ENCODE data around the gene ACER1.

Gene ACER1, protein sequence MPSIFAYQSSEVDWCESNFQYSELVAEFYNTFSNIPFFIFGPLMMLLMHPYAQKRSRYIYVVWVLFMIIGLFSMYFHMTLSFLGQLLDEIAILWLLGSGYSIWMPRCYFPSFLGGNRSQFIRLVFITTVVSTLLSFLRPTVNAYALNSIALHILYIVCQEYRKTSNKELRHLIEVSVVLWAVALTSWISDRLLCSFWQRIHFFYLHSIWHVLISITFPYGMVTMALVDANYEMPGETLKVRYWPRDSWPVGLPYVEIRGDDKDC

DNA sequence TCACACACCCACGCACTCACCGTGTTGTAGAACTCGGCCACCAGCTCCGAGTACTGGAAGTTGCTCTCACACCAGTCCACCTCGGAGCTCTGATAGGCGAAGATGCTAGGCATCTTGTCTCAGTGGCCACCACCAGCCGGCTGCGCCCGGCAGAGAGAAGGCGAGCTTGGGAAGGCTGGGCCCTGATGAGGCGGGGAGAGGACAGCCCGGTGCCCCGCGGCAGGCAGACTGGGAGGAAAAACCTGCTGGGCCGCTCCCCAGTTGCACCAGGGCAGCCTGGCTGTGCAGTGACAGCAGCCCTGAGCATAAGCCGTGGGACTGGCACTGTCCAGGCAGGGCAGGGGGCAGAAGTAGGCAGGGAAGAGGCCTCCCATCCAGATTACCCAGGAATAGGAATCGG, at the start of gene ACER1:
TSS of gene ACER1 (minus strand) at position 174 of the 400 bp plus-strand sequence. CDS start at position 113, 61 bp downstream.
- no peak within 1 kb of the TSS for H3K9ac ChIP-seq (ENCODE audit: low read depth, low read length)
- H3K4me1 ChIP-seq (ENCODE audit: control insufficient read depth, insufficient read depth, low read length), result no peaks in the 10 kb centered on the region

DNA sequence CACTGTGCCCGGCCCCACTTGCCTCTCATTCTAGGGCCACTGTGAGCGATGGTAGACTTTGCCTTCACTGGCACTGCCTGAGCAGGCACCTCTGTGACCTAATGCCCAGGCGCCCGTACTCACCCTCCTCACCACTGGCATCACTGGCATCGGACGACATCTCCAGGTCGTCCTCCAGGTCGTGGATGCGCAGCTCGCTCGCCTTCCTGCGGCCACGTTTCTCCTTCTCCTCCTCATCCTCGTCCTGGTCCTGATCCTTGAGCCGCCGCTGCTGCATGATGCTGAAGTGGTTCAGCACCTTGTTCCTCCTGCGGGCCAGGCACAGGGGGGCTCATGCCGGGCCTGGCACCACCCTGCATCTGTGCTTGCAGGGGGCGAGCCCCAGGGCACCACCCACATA, 49.8 kb upstream of the ACER1 start:
- Histone ChIP-seq H3K4me3 (ENCODE audit: low read depth, low read length) (no peak overlapping the region), H3K36me3 (ENCODE audit: control insufficient read depth, insufficient read depth, low read length) (peaks cover 58% of the 10 kb centered on the region), H3K9ac (ENCODE audit: low read depth, low read length) (no peak overlapping the region), H3K9me3 (ENCODE audit: control insufficient read depth, insufficient read depth, low read length) (no peaks in the 10 kb centered on the region), H3K27me3 (ENCODE audit: control insufficient read depth, insufficient read depth, low read length) (no peaks in the 10 kb centered on the region), H3K4me1 (ENCODE audit: control insufficient read depth, insufficient read depth, low read length) (no peaks in the 10 kb centered on the region)

More for the DNA sequence above, at the start of gene ACER1:
- Histone ChIP-seq H3K9me3 (ENCODE audit: control insufficient read depth, insufficient read depth, low read length) (no peaks in the 10 kb centered on the region), H3K4me3 (ENCODE audit: low read depth, low read length) (no peak within 1 kb of the TSS), H3K36me3 (ENCODE audit: control insufficient read depth, insufficient read depth, low read length) (no peaks in the 10 kb centered on the region), H3K27me3 (ENCODE audit: control insufficient read depth, insufficient read depth, low read length) (no peaks in the 10 kb centered on the region)

DNA sequence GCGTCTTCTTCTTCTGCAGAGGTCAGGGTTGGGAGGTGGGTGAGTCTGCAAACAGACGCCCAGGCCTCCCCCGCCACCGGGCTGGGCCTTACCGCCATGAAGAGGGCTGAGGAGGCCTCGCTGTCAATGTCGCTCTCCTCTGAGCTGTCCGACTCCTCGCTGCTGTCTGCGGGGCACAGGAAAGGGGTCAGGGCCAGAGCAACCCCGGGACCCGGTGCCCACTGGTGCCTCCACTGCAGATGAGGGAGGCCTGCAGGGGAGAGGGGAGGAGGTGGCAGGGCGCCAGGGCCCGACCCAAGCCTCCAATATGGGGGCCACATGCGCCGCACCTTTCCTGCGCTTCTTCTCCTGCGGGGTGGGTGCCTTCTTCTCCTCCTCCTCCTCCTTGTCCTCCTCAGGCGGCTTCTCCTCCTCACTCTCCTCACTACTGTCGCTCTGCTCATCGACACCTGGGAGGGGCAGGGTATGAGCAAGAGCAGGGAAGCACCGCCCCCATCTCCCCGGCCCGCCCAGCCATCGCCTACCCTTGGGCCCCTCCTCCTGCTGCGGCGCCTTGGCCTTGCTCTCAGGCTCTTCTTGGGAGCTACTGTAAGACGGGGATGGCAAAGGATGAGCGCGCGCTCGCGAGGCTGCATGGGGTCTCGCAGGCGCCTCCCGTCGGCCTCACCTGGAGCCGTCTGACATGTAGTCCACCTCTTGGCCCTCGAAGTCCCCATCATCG, 47.8 kb upstream of the ACER1 start:
- Histone ChIP-seq H3K27me3 (ENCODE audit: control insufficient read depth, insufficient read depth, low read length) (no peaks in the 10 kb centered on the region), H3K36me3 (ENCODE audit: control insufficient read depth, insufficient read depth, low read length) (peaks cover 48% of the 10 kb centered on the region), H3K4me3 (ENCODE audit: low read depth, low read length) (no peak overlapping the region), H3K4me1 (ENCODE audit: control insufficient read depth, insufficient read depth, low read length) (no peaks in the 10 kb centered on the region), H3K9ac (ENCODE audit: low read depth, low read length) (no peak overlapping the region), H3K9me3 (ENCODE audit: control insufficient read depth, insufficient read depth, low read length) (no peaks in the 10 kb centered on the region)

DNA sequence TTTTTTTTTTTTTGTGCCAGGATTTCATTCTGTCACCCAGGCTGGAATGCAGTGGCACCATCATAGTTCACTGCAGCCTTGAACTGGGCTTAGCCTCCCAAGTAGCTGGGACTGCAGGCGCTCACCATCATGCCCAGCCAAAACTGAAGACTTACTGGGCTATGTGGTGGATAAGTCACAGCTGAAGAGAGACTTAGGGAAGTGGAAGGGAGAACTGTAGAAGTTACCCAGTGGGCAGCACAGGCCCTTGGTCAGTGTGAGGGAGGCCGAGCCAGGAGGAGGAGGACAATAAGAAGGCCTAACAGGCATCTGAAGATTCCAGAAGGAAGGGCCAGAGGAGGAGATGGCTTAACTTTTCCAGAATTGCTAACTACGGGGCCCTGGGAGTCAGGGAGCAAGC, 46.3 kb upstream of the ACER1 start:
- Histone ChIP-seq H3K9me3 (ENCODE audit: control insufficient read depth, insufficient read depth, low read length) (no peaks in the 10 kb centered on the region), H3K4me3 (ENCODE audit: low read depth, low read length) (no peak overlapping the region), H3K9ac (ENCODE audit: low read depth, low read length) (no peak overlapping the region), H3K27me3 (ENCODE audit: control insufficient read depth, insufficient read depth, low read length) (no peaks in the 10 kb centered on the region), H3K4me1 (ENCODE audit: control insufficient read depth, insufficient read depth, low read length) (no peaks in the 10 kb centered on the region), H3K36me3 (ENCODE audit: control insufficient read depth, insufficient read depth, low read length) (peaks cover 53% of the 10 kb centered on the region)

DNA sequence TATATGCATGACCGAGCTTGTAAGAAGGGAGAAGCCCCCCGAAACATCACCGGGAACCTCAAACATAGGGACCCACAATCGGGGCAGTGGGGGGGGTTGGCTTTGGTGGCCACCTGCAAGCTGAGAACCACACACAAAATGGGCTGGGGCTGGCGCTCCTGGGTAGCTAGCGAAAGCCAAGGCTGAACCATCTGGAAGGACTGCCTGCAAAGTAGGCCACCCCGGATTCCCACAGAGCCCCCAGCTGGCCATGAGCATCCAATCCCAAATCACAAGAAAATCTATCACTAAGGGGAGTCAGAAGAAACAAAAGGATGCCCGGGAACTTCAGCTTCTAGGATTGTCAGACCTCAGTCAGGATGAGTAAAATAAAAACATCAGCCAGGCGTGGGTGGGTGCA, 45.1 kb upstream of the ACER1 start:
- no peaks in the 10 kb centered on the region for H3K4me1 ChIP-seq (ENCODE audit: control insufficient read depth, insufficient read depth, low read length)
- no peak overlapping the region for H3K9ac ChIP-seq (ENCODE audit: low read depth, low read length)
- H3K4me3 ChIP-seq (ENCODE audit: low read depth, low read length), result no peak overlapping the region
- H3K9me3 ChIP-seq (ENCODE audit: control insufficient read depth, insufficient read depth, low read length), result no peaks in the 10 kb centered on the region
- H3K27me3 ChIP-seq (ENCODE audit: control insufficient read depth, insufficient read depth, low read length), result no peaks in the 10 kb centered on the region
- peaks cover 49% of the 10 kb centered on the region for H3K36me3 ChIP-seq (ENCODE audit: control insufficient read depth, insufficient read depth, low read length)

DNA sequence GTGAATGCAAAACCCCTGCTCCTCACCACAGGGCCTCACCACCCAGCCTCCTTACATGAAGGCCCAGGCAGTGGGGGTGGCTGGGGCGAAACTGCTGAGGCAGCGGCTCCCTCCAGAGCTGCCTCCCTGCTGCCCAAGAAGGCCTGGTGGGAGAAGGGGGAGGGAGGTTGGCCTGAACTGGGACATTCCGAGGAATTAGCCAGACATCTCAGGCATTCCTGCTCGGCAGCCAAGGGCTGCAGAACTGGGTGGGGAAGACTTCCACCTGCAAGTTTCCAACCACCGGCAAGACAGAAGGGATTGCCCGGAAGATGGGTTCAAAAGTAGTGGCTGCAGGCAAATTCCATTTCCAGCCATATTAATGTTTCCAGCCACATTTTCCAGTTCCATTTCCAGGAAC, 44.6 kb upstream of the ACER1 start:
- no peaks in the 10 kb centered on the region for H3K4me1 ChIP-seq (ENCODE audit: control insufficient read depth, insufficient read depth, low read length)
- no peak overlapping the region for H3K9ac ChIP-seq (ENCODE audit: low read depth, low read length)
- no peaks in the 10 kb centered on the region for H3K9me3 ChIP-seq (ENCODE audit: control insufficient read depth, insufficient read depth, low read length)
- H3K4me3 ChIP-seq (ENCODE audit: low read depth, low read length), result no peak overlapping the region
- H3K27me3 ChIP-seq (ENCODE audit: control insufficient read depth, insufficient read depth, low read length), result no peaks in the 10 kb centered on the region
- peaks cover 45% of the 10 kb centered on the region for H3K36me3 ChIP-seq (ENCODE audit: control insufficient read depth, insufficient read depth, low read length)

DNA sequence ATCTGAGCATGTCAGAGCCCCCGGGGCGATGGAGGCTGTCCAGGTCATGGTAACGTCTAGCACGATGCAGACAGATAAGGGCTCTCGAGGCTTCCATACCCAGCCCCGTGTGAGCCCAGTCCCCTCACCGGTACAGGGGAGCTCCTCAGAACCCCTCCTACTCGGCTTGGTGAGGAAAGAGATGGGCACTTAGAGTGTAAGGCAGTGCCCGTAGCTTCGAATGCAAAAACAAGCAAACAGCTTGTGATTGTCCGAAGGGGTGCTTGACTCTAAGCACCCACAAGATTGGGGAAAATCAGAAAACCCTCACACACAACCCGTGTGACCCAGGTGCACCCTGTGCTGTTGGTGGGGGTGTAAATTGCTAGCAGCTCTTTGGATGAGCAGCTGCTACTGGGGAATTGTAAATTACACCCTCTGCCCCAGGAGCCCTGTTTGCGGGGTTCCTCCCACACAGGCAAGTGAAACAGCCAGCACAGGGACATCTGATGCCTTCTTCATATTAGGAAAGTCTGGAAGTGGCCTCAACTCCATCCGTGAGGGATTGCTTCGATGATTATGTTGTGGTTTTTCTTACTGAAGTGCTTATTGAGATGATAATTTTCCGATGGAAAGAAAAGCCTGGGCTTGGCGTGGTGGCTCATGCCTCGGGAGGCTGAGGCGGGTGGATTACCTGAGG, 43.2 kb upstream of the ACER1 start:
- Histone ChIP-seq H3K4me3 (ENCODE audit: low read depth, low read length) (no peak overlapping the region), H3K36me3 (ENCODE audit: control insufficient read depth, insufficient read depth, low read length) (peaks cover 33% of the 10 kb centered on the region), H3K9me3 (ENCODE audit: control insufficient read depth, insufficient read depth, low read length) (no peaks in the 10 kb centered on the region), H3K27me3 (ENCODE audit: control insufficient read depth, insufficient read depth, low read length) (no peaks in the 10 kb centered on the region), H3K4me1 (ENCODE audit: control insufficient read depth, insufficient read depth, low read length) (no peaks in the 10 kb centered on the region), H3K9ac (ENCODE audit: low read depth, low read length) (peak overlapping the region; percentile 60)

DNA sequence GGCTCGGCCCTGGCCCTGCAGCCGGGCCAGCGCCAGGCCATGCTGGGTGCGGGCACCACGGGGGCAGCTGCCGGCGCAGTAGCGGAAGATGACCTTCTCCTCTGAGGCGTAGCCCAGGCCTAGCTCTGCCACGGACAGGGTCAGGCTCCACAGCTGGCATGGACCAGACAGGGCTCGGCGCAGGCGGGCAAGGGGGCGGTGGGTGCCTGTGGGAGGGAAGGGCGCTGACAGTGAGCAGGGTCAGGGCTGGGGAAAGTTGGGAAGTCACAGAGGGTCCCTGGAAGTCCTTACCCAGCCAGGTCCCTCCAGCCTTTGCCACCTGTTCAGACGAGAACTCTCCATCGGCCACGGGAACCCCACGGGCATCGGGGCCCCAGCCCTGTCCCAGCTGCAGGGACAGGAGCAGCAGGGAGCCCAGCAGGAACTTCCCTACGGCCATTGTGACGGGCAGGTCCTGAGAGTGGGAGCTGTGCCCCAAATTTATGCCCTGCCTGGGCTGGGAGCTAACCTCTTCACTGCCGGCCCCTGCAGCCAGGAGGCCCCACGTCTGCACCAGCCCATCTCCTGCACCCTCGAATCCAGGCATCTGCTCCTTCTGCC, 42.1 kb upstream of the ACER1 start, which contains the start of gene PSPN:
TSS of gene PSPN (minus strand) at position 523 of the 600 bp plus-strand sequence. CDS start at position 439, 84 bp downstream.
- Histone ChIP-seq H3K27me3 (ENCODE audit: control insufficient read depth, insufficient read depth, low read length) (no peaks in the 10 kb centered on the region), H3K4me3 (ENCODE audit: low read depth, low read length) (no peak within 1 kb of the TSS), H3K36me3 (ENCODE audit: control insufficient read depth, insufficient read depth, low read length) (peaks cover 22% of the 10 kb centered on the region), H3K9ac (ENCODE audit: low read depth, low read length) (peak within 1 kb of the TSS; percentile 60), H3K4me1 (ENCODE audit: control insufficient read depth, insufficient read depth, low read length) (no peaks in the 10 kb centered on the region), H3K9me3 (ENCODE audit: control insufficient read depth, insufficient read depth, low read length) (no peaks in the 10 kb centered on the region)

DNA sequence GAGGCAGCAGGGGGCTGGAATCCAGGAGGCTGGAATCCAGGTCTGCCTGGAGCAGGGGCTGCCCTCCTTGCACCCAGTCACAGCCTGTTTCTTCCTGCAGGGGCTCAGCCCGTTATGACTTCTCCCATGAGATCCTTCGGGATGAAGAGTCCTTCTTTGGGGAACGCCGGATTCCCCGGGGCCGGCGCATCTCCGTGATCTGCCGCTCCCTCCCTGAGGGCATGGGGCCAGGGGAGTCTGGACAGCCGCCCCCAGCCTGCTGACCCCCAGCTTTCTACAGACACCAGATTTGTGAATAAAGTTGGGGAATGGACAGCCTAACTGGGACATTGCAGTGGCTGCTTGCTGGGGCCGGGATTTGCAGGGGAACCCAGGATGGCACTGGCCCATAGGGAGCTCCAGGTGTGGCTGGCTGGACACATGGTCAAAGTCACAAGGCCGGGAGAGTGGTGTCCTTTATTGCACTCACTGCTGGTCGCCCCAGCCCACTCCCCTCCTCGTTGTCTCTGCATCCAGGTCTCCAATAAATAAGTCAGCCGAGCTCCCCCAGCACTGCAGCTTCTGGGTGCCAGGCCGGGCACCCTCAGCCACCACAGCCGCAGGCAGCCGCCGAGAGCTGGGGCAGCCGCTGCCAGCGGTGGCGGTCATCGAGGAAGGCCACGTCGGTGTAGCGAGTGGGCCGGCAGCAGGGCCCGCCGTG, 41.4 kb upstream of the ACER1 start:
- Histone ChIP-seq H3K27me3 (ENCODE audit: control insufficient read depth, insufficient read depth, low read length) (no peaks in the 10 kb centered on the region), H3K9me3 (ENCODE audit: control insufficient read depth, insufficient read depth, low read length) (no peaks in the 10 kb centered on the region), H3K4me3 (ENCODE audit: low read depth, low read length) (peak overlapping the region; percentile 36), H3K36me3 (ENCODE audit: control insufficient read depth, insufficient read depth, low read length) (peaks cover 16% of the 10 kb centered on the region), H3K4me1 (ENCODE audit: control insufficient read depth, insufficient read depth, low read length) (no peaks in the 10 kb centered on the region), H3K9ac (ENCODE audit: low read depth, low read length) (peak overlapping the region; percentile 54)

DNA sequence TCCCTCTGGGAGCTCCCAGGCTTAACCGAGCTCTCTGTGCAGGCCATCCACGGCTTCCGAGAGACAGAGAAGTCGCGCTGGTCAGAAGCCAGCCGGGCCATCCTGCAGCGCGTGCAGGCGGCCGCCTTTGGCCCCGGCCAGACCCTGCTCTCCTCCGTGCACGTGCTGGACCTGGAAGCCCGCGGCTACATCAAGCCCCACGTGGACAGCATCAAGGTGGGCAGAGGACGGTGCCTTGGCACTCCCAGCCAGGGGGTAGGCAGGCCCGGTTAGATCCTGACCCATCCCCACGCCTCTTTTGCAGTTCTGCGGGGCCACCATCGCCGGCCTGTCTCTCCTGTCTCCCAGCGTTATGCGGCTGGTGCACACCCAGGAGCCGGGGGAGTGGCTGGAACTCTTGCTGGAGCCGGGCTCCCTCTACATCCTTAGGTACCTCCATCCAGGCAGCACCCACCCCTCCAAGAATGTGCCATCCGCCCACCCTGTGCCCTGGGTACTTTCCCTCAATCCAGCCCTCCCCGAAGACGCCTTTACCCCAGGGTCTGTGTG, 40.8 kb upstream of the ACER1 start:
- Histone ChIP-seq H3K4me1 (ENCODE audit: control insufficient read depth, insufficient read depth, low read length) (no peaks in the 10 kb centered on the region), H3K4me3 (ENCODE audit: low read depth, low read length) (peak overlapping the region; percentile 36), H3K9ac (ENCODE audit: low read depth, low read length) (peak overlapping the region; percentile 54), H3K9me3 (ENCODE audit: control insufficient read depth, insufficient read depth, low read length) (no peaks in the 10 kb centered on the region), H3K27me3 (ENCODE audit: control insufficient read depth, insufficient read depth, low read length) (no peaks in the 10 kb centered on the region), H3K36me3 (ENCODE audit: control insufficient read depth, insufficient read depth, low read length) (peaks cover 10% of the 10 kb centered on the region)

DNA sequence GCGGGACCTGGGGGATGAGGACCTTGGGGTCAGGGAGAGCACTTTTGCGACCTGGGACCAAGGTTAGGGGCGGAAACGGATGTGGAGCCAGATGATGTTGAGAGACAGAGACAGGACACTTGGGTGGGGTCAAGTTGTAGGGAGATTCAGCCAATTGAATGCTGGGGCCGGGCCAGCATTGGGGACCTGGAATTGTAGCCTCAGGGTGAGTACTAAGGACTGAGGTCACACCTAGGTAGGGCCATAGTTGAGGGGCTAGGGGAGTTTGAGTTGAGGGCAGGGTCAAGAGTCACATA, 40.3 kb upstream of the ACER1 start:
- peak overlapping the region; percentile 54 for H3K9ac ChIP-seq (ENCODE audit: low read depth, low read length)
- peak overlapping the region; percentile 36 for H3K4me3 ChIP-seq (ENCODE audit: low read depth, low read length)
- no peaks in the 10 kb centered on the region for H3K9me3 ChIP-seq (ENCODE audit: control insufficient read depth, insufficient read depth, low read length)
- no peaks in the 10 kb centered on the region for H3K4me1 ChIP-seq (ENCODE audit: control insufficient read depth, insufficient read depth, low read length)
- peaks cover 10% of the 10 kb centered on the region for H3K36me3 ChIP-seq (ENCODE audit: control insufficient read depth, insufficient read depth, low read length)
- H3K27me3 ChIP-seq (ENCODE audit: control insufficient read depth, insufficient read depth, low read length), result no peaks in the 10 kb centered on the region

All from iPS-15b (cell line).